Heart right ventricle (tissue), 16 donors: ENCODE data around the gene BEST4. TPM values are rescaled to one million over a fixed set of nuclear protein-coding genes. Genes with fewer than 3 reads are reported as not detected.

Experiments
- ATAC-seq, 8 donors: fragments of 200-7000 bp; cut with Tn5 transposase; one replicate each; pipeline ENCODE4 v1.9.1; 2020; ENCODE audit warnings: mild to moderate bottlenecking in 8 of 8, moderate library complexity in 8 of 8, moderate number of reproducible peaks in 1 of 8
- DNase-seq, 2 donors: peaks; one replicate each; pipeline ENCODE4 v3.0.0-alpha.2; 2020
- H3K27ac ChIP-seq, 10 donors: fragments of 200-600 bp; sonication (generic) in 2 of 10; one replicate each; pipeline versions ENCODE4 v1.5.0 to v1.8.0; 2020 to 2022; ENCODE audit warnings: mild to moderate bottlenecking in 3 of 10
- H3K27me3 ChIP-seq, 7 donors: fragments of 200-600 bp; one replicate each; pipeline ENCODE4 v1.8.0; 2021 to 2022; ENCODE audit warnings: mild to moderate bottlenecking in 2 of 7
- H3K36me3 ChIP-seq, 9 donors: fragments of 200-600 bp; sonication (generic) in 1 of 9; one replicate each; pipeline versions ENCODE4 v1.5.0 to v1.8.0; 2020 to 2022; ENCODE audit warnings: mild to moderate bottlenecking in 2 of 9
- H3K4me1 ChIP-seq, 9 donors: fragments of 200-600 bp; sonication (generic) in 1 of 9; one replicate each; pipeline versions ENCODE4 v1.5.0 to v1.8.0; 2020 to 2022; ENCODE audit warnings: mild to moderate bottlenecking in 4 of 9
- H3K4me3 ChIP-seq, 10 donors: fragments of 200-600 bp; sonication (generic) in 2 of 10; one replicate each; pipeline versions ENCODE4 v1.5.0 to v1.8.0; 2020 to 2022; ENCODE audit warnings: mild to moderate bottlenecking in 7 of 10, moderate library complexity in 2 of 10
- H3K9me3 ChIP-seq, 11 donors: fragments of 200-600 bp in 10 of 11; sonication (generic) in 2 of 11; one replicate each; pipeline versions ENCODE4 v1.5.0 to v1.8.0; 2013 to 2022; ENCODE audit warnings: mild to moderate bottlenecking in 2 of 11, control low read depth in 1 of 11, moderate library complexity in 1 of 11
- WGBS, 2 donors: extraction: QIAGEN DNeasy Blood & Tissue Kit; methylation state at CpG; one replicate each; pipeline ENCODE4 v1.1.7; 2013; ENCODE audit warnings: inconsistent platforms in 1 of 2; 5-methylcytosine and 5-hydroxymethylcytosine counted together
- intact Hi-C, 10 donors: fragments of 100-400 bp; cut with DNase I; formaldehyde crosslinking; loops; one replicate each; pipeline versions ENCODE4 v1.11.1 to v1.14.2; 2022
- polyA plus RNA-seq, 2 donors: library from polyadenylated mRNA; stranded (reverse); fragments of 200-250 nt; gene quantifications; one replicate each; pipeline ENCODE4 v1.2.3, GENCODE V29; 2013
- total RNA-seq, 10 donors: library from RNA; stranded (reverse); fragmentation: NEBNext Ultra II Directional in 3 of 10; extraction: Animal tissue kit (Norgen Biotek cat#: 25700) in 3 of 10; gene quantifications; one replicate each; pipeline versions ENCODE4 v1.2.1 to v1.2.4, GENCODE V29; 2021 to 2023
- TF ChIP-seq, protein P1 (sequence below), 9 donors: fragments of 200-600 bp; sonication (generic) in 2 of 9; IDR thresholded peaks; one replicate each; pipeline versions ENCODE4 v1.5.0 to v1.8.0; 2021 to 2022; ENCODE audit warnings: antibody characterized with exemption in 9 of 9, mild to moderate bottlenecking in 5 of 9, moderate library complexity in 1 of 9
- donor health status: Arrhythmogenic right ventricular cardiomyopathy.
- donor health status: ischemic (EF 13 %, LVEDD 7.1; RV severe dilation, severe dysfunction).
- donor health status: healthy with polysubstance abuse.
- donor health status: DM: no; HTN: yes; CAD: no.
- donor health status: DM: no; HTN: no; CAD: no.
- donor health status: ischemic (EF 25% LVEDD 6.9; RV normal size, moderate dysfunction).
- donor health status: ischemic (EF 25% LVEDD 5.7; RV mildly dilated, moderate dysfunction).
- donor health status: healthy.
- donor health status: DM: yes; HTN: yes; CAD: no.
- donor health status: Ischemic cardiomyopathy.
- donor health status: ischemic (EF 35%, LVEDD 5.7; RV mildly dilated, moderate dysfunction).
- donor health status: nonischemic (EF 11% LVEDD 7.7; RV severe dilation, severe dysfunction).
- donor health status: DM: yes; HTN: yes; CAD: no.
- donor health status: PGD.
- donor health status: ischemic (EF 29% LVEDD 5.4; RV normal size, mild dysfunction).
- donor health status: nonischemic (EF 23%, LVEDD 6.1; RV moderate dilation, normal function).

BEST4 gene
- total and polyA plus RNA-seq, 12 donors = 0.07 to 0.44 (median 0.16) TPM; not detected in 5

DNA sequence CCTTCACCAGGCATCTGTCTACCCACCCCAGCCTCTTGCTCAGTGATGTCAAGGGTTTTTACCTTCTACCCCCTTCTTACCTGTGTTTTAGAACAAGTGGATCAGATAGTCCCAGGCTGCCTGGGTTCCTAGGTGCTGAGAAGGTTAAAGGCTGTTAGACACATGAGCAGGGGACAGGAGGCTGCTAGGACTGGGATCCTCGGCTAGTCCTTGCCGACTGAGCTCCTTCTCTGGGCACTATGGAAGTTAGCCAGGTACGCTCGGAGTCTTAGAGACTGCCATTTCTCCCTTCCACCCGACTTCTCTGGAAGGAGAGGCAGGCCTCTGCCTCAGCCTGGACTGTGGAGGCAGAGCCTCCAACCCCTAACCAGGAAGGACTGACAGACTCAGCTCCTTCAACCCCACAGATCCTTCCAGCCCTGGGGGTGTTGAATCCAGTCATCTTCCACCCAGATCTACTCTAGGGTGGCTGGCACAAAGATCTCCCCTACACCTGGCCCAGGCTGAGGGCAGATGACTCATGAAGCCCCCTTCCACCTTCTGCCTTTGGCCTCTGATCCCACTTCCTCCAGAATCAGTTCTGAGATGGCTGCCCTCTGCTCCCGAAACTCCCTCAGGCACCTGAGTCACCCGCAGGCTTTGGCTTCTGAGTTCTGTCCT, 18.9 kb upstream of the BEST4 start, which contains the start of gene DYNLT4:
Gene DYNLT4, minus strand, starts transcription at position 648 of the 660 bp plus-strand sequence. CDS start 683 bp downstream, outside the sequence.
- TF ChIP-seq, protein P1, sequence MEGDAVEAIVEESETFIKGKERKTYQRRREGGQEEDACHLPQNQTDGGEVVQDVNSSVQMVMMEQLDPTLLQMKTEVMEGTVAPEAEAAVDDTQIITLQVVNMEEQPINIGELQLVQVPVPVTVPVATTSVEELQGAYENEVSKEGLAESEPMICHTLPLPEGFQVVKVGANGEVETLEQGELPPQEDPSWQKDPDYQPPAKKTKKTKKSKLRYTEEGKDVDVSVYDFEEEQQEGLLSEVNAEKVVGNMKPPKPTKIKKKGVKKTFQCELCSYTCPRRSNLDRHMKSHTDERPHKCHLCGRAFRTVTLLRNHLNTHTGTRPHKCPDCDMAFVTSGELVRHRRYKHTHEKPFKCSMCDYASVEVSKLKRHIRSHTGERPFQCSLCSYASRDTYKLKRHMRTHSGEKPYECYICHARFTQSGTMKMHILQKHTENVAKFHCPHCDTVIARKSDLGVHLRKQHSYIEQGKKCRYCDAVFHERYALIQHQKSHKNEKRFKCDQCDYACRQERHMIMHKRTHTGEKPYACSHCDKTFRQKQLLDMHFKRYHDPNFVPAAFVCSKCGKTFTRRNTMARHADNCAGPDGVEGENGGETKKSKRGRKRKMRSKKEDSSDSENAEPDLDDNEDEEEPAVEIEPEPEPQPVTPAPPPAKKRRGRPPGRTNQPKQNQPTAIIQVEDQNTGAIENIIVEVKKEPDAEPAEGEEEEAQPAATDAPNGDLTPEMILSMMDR (IDR thresholded peaks at IDR 0.05) = no peak
- Histone ChIP-seq H3K9me3 (no peaks in the 10 kb centered on the region), H3K36me3 (peaks cover 0 to 48% (median 23%) of the 10 kb centered on the region in 9 donors), H3K4me1 (peaks cover 61 to 99% (median 92%) of the 10 kb centered on the region in 9 donors), H3K4me3 (peak within 1 kb of the TSS in 9 of 10 donors; percentile 4 to 56 (median 47)), H3K27me3 (no peaks in the 10 kb centered on the region), H3K27ac (peak within 1 kb of the TSS; percentile 92 to 100 (median 99))
- intact Hi-C loops = no loop called here
- ATAC-seq (no peak), DNase-seq (no peak)
- WGBS, 2 donors = 41 to 47% methylated on average over 7 of the region's 7 CpGs

DNA sequence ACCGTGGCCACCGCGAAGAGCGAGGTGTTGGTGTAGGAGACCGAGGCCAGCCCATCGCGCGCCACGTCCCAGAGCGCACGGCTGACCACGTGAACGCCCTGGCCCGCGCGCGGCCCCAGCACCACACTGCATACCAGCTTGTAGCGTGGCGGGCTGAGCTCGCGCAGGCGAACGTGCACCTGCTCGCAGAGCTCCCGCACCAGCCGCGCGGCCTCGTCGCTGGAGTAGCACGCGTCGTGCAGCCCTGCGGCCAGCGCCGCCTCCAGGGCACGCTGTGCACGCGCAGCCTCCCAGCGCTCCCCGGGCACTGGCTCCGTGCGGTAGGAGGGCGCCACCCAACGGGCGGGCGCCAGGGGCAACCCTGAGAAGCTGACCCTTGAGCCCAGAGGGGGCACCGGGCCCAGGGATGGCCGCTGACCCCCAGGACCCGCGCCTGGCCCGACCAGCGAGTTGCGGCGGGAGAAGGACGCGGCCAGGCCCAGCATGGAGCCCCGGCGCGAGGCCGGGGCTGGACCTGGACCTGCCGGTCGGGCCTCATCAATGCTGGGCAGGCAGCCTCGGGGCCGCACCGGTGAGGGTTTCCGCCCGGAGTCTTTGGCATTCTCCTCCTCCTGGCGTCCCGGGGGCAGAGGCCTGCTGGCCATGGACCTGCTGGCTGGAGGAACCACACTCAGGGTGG, 18.2 kb upstream of the BEST4 start:
- DNase-seq (no peak), ATAC-seq (no peak)
- WGBS, 2 donors = 80 to 93% methylated on average over 68 to 70 of the region's 70 CpGs
- TF ChIP-seq, protein P1 (IDR thresholded peaks at IDR 0.05) = no peak
- intact Hi-C loops = no loop called here
- peaks cover 61 to 98% (median 90%) of the 10 kb centered on the region in 9 donors for H3K4me1 ChIP-seq
- no peaks in the 10 kb centered on the region for H3K9me3 ChIP-seq
- peaks cover 0 to 48% (median 23%) of the 10 kb centered on the region in 9 donors for H3K36me3 ChIP-seq
- peak overlapping the region in 6 of 10 donors; percentile 1 to 46 (median 20) for H3K4me3 ChIP-seq
- peak overlapping the region; percentile 92 to 100 (median 99) for H3K27ac ChIP-seq
- no peaks in the 10 kb centered on the region for H3K27me3 ChIP-seq

DNA sequence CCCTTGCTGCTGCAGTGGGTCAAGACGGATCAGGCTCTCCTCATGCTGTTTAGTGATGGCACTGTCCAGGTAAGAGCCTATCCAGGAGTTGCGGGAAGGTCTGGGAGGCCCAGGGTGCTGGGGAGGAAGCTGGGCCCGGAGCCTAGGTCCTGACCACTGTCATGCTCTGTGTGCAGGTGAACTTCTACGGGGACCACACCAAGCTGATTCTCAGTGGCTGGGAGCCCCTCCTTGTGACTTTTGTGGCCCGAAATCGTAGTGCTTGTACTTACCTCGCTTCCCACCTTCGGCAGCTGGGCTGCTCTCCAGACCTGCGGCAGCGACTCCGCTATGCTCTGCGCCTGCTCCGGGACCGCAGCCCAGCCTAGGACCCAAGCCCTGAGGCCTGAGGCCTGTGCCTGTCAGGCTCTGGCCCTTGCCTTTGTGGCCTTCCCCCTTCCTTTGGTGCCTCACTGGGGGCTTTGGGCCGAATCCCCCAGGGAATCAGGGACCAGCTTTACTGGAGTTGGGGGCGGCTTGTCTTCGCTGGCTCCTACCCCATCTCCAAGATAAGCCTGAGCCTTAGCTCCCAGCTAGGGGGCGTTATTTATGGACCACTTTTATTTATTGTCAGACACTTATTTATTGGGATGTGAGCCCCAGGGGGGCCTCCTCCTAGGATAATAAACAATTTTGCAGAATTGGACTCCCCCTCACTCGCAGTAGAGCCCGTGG, 17.5 kb upstream of the BEST4 start:
- Histone ChIP-seq H3K4me1 (peaks cover 55 to 95% (median 88%) of the 10 kb centered on the region in 9 donors), H3K4me3 (no peak overlapping the region), H3K27ac (peak overlapping the region in 9 of 10 donors; percentile 92 to 100 (median 99)), H3K36me3 (peaks cover 0 to 48% (median 23%) of the 10 kb centered on the region in 9 donors), H3K9me3 (no peaks in the 10 kb centered on the region), H3K27me3 (no peaks in the 10 kb centered on the region)
- intact Hi-C loops = no loop called here
- TF ChIP-seq, protein P1 (IDR thresholded peaks at IDR 0.05) = no peak
- no peak for ATAC-seq
- no peak for DNase-seq
- WGBS, 2 donors = 90 to 92% methylated on average over 20 of the region's 20 CpGs
